HG02678 (cell line): ENCODE measurements around the gene POLDIP3.

Source experiments
- ATAC-seq: cut with Tn5 transposase; IDR thresholded peaks from one replicate; pipeline ENCODE4 v1.9.1; 2021; ENCODE audit warnings: mild to moderate bottlenecking, moderate library complexity; ENCODE audit not compliant: unreplicated experiment

The POLDIP3 gene

GRCh38 chr22:42642806-42643633 is 28.3 kb upstream of the POLDIP3 start:
- ATAC-seq: no peak

- ATAC-seq: no peak
Observed at GRCh38 chr22:42641801-42642413, 27.2 kb upstream of the POLDIP3 start.

- ATAC-seq: no peak
Observed at GRCh38 chr22:42639541-42640241, 25.0 kb upstream of the POLDIP3 start.

GRCh38 chr22:42637555-42637954 is 22.9 kb upstream of the POLDIP3 start:
- no peak for ATAC-seq

GRCh38 chr22:42636506-42636905 is 21.8 kb upstream of the POLDIP3 start:
- ATAC-seq: no peak

- no peak for ATAC-seq
Observed at GRCh38 chr22:42635531-42635930, 20.8 kb upstream of the POLDIP3 start.

GRCh38 chr22:42633013-42633412 is 18.3 kb upstream of the POLDIP3 start:
- no peak for ATAC-seq

- no peak for ATAC-seq
Observed at GRCh38 chr22:42632096-42632495, 17.4 kb upstream of the POLDIP3 start.

GRCh38 chr22:42630901-42631602 is 16.4 kb upstream of the POLDIP3 start:
- no peak for ATAC-seq

GRCh38 chr22:42630211-42630610 is 15.5 kb upstream of the POLDIP3 start:
- no peak for ATAC-seq

- ATAC-seq: no peak
Observed at GRCh38 chr22:42627981-42628380, 13.3 kb upstream of the POLDIP3 start.

GRCh38 chr22:42626951-42627625 is 12.4 kb upstream of the POLDIP3 start:
- no peak for ATAC-seq

GRCh38 chr22:42626431-42626830 is 11.7 kb upstream of the POLDIP3 start:
- ATAC-seq: no peak

- ATAC-seq: no peak
Observed at GRCh38 chr22:42625416-42625815, 10.7 kb upstream of the POLDIP3 start.

- no peak for ATAC-seq
Observed at GRCh38 chr22:42624551-42625106, 9.9 kb upstream of the POLDIP3 start.

- no peak for ATAC-seq
Observed at GRCh38 chr22:42623756-42624441, 9.2 kb upstream of the POLDIP3 start.

- no peak for ATAC-seq
Observed at GRCh38 chr22:42623301-42623751, 8.6 kb upstream of the POLDIP3 start.

GRCh38 chr22:42622061-42622710 is 7.5 kb upstream of the POLDIP3 start:
- ATAC-seq: no peak

GRCh38 chr22:42621505-42622002 is 6.9 kb upstream of the POLDIP3 start:
- no peak for ATAC-seq
